PFSK-1 (cell line): ENCODE results near the gene CDH15.

ENCODE experiments used
- FOXP2 ChIP-seq: optimal IDR thresholded peaks from 2 replicates; pipeline ENCODE3; 2011; ENCODE audit warnings: borderline replicate concordance, control low read depth, inconsistent platforms; ENCODE audit not compliant: insufficient read depth; ENCODE audit errors: extremely low read length, extremely low read depth
- POLR2AphosphoS5 ChIP-seq: IDR thresholded peaks from 2 replicates; pipeline ENCODE4 v1.6.1; 2012; ENCODE audit warnings: low read depth, mild to moderate bottlenecking, control low read depth, low read length, moderate library complexity
- SIN3A ChIP-seq: IDR thresholded peaks from 2 replicates; pipeline ENCODE4 v1.6.1; 2012; ENCODE audit warnings: mild to moderate bottlenecking, low read length, moderate library complexity, borderline replicate concordance; ENCODE audit not compliant: insufficient read depth
- TAF1 ChIP-seq: IDR thresholded peaks from 2 replicates; pipeline ENCODE4 v1.6.1; 2012; ENCODE audit warnings: low read length, control low read depth, borderline replicate concordance; ENCODE audit not compliant: insufficient read depth
- TF ChIP-seq, protein P1 (sequence below), 2 experiments: IDR thresholded peaks; 2 replicates each; pipeline versions ENCODE4 v1.6.1 to v1.8.0; 2011 to 2012; ENCODE audit warnings: low read depth in 2 of 2, low read length in 2 of 2, control low read depth in 1 of 2, inconsistent platforms in 1 of 2, mild to moderate bottlenecking in 1 of 2, moderate library complexity in 1 of 2; ENCODE audit not compliant: insufficient read depth in 1 of 2

The CDH15 gene

GRCh38 chr16:89136931-89137330, 34.6 kb upstream of the CDH15 start:
- TF ChIP-seq TAF1 (no peak), FOXP2 (no peak), POLR2AphosphoS5 (no peak), SIN3A (no peak)
- TF ChIP-seq, protein P1, sequence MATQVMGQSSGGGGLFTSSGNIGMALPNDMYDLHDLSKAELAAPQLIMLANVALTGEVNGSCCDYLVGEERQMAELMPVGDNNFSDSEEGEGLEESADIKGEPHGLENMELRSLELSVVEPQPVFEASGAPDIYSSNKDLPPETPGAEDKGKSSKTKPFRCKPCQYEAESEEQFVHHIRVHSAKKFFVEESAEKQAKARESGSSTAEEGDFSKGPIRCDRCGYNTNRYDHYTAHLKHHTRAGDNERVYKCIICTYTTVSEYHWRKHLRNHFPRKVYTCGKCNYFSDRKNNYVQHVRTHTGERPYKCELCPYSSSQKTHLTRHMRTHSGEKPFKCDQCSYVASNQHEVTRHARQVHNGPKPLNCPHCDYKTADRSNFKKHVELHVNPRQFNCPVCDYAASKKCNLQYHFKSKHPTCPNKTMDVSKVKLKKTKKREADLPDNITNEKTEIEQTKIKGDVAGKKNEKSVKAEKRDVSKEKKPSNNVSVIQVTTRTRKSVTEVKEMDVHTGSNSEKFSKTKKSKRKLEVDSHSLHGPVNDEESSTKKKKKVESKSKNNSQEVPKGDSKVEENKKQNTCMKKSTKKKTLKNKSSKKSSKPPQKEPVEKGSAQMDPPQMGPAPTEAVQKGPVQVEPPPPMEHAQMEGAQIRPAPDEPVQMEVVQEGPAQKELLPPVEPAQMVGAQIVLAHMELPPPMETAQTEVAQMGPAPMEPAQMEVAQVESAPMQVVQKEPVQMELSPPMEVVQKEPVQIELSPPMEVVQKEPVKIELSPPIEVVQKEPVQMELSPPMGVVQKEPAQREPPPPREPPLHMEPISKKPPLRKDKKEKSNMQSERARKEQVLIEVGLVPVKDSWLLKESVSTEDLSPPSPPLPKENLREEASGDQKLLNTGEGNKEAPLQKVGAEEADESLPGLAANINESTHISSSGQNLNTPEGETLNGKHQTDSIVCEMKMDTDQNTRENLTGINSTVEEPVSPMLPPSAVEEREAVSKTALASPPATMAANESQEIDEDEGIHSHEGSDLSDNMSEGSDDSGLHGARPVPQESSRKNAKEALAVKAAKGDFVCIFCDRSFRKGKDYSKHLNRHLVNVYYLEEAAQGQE (IDR thresholded peaks at IDR 0.05; ENCODE audit: insufficient read depth in 1 of 2, low read depth in 2 of 2, low read length in 2 of 2) = no peak

- TF ChIP-seq TAF1 (no peak), FOXP2 (no peak), POLR2AphosphoS5 (no peak), SIN3A (no peak)
- TF ChIP-seq, protein P1 (IDR thresholded peaks at IDR 0.05; ENCODE audit: insufficient read depth in 1 of 2, low read depth in 2 of 2, low read length in 2 of 2) = no peak
These were observed 33.7 kb upstream of the CDH15 start for GRCh38 chr16:89137666-89138512.

GRCh38 chr16:89138513-89138795, 33.1 kb upstream of the CDH15 start:
- TF ChIP-seq TAF1 = no peak
- TF ChIP-seq, protein P1 (IDR thresholded peaks at IDR 0.05; ENCODE audit: insufficient read depth in 1 of 2, low read depth in 2 of 2, low read length in 2 of 2) = no peak
- no peak for TF ChIP-seq SIN3A
- TF ChIP-seq FOXP2 = no peak
- no peak for TF ChIP-seq POLR2AphosphoS5

DNA sequence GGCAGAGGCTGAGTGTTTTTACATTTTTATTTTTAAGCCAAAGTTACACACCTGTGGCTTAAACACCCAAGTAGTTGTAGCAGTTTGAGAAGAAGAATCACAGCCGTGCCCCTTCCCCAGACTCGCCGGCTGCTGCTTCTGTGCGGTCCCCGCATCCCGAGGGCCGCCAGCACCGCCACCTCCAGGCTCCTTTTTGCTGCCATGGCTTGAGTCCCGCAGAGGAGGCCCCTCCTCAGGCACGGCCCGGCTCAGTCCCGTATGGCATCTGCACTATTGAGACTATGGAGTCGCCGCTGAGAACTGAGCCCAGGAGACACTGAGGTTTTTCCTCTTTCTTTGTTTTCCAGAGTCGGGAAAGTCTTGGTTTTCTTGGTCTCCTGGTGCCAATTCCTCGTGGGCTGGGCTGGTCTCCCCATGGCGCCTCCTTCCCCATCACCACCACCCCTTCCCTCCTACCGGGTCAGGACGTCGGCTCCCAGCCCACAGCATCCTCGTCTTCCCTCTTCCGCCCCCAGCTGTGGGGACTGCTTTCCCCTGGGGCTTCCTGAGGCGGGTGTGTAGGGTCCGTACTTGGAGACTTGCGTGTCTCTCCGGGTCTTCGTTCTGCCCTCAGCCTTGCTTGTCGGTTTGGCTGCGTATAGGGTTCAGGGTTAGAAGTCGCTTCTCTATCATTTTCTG, 32.6 kb upstream of the CDH15 start:
- TF ChIP-seq, protein P1 (IDR thresholded peaks at IDR 0.05; ENCODE audit: insufficient read depth in 1 of 2, low read depth in 2 of 2, low read length in 2 of 2) = no peak
- TF ChIP-seq POLR2AphosphoS5 (no peak), TAF1 (no peak), SIN3A (no peak), FOXP2 (no peak)
